Measurements from ENCODE around the gene FDXACB1.

The FDXACB1 gene, protein sequence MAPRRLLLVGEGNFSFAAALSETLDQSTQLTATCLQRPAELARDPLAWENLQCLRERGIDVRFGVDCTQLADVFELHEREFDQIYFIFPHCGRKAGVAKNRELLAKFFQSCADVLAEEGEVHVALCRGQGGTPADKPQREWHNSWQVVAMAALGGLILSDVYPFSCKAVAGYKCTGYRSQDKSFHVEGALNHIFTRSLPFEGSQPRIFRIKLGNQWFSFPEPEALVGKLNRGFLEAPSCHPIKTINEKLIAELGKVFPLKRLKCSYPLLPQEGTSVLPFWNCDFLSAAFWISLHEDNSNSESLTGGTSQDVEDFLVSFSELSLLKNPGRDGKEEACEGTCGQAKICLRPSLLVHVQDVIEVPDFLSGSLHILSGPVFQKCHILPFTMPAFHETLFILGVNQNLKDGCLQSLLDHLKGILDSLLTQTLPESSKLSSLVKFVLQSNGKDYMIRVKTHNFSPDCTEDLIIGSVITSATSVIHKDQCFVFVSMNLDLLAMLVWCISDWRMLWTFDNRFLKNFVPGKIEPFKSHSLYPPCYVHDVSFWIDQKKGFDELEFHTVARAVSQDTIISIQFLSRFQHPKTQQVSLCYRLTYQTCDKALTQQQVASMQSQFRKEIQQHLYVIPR

DNA sequence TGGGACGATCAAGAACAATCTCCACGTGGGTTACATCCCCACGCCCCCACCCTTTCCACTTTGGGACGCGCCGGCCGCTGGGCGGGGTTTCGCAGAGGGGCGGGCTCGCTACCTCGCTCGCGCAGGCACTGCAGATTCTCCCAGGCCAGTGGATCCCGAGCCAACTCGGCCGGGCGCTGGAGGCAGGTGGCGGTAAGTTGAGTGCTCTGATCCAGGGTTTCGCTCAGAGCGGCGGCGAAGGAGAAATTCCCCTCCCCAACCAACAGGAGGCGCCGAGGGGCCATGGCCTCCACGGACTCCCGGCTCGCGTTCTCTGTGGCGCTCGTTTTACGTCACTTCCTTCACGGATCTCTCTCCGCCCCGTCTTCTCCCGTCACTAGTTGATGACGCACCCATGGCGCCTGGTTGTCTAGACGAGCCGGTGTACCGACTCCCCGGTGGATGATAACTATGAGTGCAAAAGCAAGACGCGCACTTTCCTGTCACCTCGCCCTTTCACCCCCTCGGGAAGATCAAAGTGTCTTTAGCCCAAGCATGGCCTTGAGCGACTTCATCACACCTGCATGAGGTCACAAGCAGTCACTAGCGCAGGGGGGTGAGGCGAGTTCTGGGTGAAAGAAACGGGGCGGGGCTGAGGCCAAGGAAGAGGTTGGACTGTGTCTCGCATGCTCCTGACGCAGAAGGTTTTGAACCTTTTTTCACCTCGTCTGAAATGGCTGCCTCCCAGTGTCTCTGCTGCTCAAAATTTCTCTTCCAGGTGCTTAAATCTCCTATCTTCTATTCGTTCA is at the start of gene FDXACB1, which contains the start of gene CFAP68:
Gene FDXACB1, minus strand, starts transcription at position 317 of the 788 bp plus-strand sequence. Its CDS starts 33 bp downstream, at position 284.
Gene CFAP68, plus strand, starts transcription at position 693 of the 788 bp plus-strand sequence. Its CDS starts 20 bp downstream, at position 713.
- peak; percentile 89 to 90 for DNase-seq (ENCODE audit: low read depth in 2 of 2)

DNA sequence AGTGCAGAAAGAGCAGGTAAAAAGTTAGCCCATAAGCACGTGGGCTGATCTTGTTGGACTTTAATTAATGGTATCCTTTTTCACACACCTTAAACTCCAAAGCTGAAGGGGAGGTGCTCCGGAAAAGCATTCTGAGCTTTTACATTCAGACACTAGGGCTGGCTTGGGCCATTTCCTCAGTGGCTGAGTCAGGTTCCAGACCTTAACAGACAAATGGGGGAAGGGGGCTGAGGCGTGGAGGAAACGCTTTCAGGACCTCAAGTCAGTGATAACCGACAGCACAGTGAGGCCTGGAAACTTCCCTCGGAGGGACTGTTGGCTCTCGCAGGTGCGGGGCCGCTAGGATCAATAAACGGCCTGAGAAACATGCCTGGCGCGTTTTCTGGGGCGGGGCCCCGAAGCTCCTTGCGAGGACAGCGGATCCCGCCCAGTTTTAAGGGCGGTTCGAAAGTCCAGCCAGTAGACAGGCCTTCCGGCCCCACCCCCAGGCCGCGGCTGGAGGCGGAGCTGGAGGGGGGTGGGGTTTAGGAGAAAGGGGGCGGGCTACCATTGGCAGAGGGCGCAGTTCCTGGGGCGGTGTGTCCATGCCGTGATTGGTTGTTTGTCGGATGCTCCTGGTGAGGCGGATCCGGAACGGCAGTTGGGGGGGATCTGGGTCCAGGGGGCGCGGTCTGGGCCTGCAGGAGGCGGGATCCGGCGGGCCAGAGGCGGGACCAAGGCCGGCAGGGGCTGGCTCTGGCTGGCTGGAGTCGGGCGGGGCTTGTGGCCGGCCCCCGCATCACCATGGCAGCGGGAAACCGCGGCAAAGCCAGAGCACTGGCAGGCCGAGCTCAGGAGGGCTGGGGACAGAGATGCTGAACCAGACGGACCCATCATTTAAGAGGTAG is 47.8 kb upstream of the FDXACB1 start:
- DNase-seq (ENCODE audit: low read depth in 2 of 2): peak; percentile 86 to 93

DNA sequence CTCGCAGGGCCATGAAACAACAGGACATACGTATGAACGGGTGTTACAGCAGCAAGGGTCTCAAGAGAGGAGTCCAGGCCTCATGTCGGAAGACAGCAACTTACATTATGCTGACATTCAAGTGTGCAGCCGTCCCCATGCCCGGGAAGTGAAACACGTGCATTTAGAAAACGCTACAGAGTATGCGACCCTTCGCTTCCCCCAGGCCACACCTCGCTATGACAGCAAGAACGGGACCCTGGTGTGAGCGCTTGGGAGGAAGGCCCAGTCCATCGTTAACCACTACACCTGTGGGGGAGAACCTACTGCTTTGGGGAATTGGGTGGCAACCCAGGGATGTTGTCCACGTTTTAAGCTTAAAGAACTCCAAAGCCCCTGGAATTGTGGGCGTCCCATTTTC is 47.0 kb upstream of the FDXACB1 start:
- DNase-seq (ENCODE audit: low read depth in 2 of 2): no peak

DNA sequence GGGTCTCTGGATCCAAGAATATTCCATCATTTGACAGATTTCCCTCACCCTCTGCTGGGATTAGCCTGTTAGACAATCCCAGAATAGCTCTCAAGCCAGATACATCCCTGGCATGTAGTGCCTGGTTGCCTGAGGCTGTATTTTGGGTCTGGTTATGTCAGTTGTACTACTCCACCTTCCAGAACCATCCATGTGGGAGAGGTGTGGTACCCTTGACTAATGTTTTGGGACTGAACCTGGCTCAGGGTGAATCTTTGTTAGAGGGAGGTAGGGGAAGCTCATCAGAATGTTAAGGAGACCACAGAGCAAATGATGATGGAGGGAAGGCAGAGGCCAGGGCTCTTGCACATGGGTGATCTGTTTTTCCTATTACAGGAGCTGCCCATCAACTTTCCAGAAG is 45.0 kb upstream of the FDXACB1 start:
- no peak for DNase-seq (ENCODE audit: low read depth in 2 of 2)

DNA sequence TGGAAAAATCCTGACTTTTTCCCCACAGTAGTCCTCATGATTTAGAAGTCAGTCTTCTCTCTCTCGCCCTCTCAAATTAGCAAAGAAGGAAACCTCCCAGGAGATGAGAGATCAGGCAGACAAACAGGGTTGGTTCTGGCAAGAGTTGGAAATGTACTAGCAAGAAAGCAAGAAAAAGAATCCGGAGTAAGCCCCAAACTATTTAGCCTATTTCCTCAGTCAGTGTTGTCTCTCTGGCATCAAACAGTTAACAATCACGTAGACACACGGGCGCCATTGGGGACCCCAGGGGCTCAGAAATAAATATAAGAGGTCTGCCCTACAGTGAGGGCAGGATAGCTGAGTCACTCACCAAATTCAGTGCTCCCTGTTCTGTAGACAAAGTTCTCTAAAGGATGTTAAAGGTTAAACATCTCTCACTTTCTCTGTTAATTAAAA is 44.4 kb upstream of the FDXACB1 start:
- DNase-seq (ENCODE audit: low read depth in 2 of 2): no peak

DNA sequence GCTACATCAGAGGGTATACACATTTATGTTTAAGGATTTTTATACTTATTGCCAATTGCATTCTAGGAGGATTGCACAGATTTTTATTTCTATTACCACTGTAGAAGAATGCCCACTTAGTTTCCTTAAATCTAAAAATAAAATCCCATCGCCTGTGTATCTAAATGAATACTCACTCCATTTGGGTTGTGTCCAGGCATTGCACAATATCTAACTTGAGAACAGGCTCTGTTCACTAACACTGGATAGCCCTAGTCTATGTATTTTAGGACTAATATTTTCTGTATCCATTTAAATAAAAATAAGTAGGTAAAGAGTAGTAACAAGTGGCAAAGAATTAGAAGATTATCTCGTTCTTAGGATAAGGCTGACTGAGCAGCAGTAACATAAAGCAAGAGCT is 43.8 kb upstream of the FDXACB1 start:
- DNase-seq (ENCODE audit: low read depth in 2 of 2): no peak

DNA sequence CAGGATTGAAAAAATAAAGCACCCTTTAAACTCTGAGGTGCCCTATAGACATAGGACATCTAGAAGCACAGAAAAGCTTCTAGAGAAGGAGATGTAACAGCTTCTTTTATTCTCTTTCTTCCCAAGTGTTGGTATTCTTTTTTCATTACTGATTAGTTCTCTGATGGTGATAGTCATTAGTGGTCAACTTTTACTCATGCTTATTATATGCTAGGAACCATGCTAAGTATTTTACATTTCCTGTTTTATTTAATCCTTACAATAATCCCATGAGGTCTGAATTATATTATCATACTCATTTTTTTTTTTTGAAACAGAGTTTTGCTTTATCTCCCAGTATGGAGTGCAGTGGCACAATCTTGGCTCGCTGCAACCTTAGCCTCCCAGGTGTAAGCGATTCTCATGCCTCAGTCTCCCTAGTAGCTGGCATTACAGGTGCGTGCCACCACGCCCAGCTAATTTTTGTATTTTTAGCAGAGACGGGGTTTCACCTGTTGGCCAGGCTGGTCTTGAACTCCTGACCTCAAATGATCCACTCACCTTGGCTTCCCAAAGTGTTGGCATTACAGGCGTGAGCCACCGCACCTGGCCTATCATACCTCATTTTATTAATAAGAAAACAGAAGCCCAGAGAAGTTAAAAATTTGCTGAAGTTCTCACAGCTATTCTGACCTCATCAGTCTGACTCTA is 42.7 kb upstream of the FDXACB1 start:
- no peak for DNase-seq (ENCODE audit: low read depth in 2 of 2)

DNA sequence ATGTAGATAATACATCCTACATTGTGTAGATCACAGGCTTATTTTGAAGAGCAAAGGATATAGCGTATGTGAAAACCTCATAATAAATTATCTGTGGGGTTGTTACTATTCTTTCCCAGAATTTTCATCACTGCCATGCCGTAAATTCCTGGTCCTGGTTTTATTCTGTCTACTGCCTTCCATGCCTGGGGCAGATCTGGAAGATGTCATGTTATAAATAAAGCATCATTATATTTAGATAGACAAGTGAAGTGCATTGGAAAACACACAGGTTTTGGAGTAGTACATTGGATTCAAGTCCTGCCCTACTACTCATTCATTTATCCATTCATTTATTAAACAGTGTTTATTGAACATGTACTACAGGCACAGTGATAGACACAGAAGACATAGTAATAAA is 41.9 kb upstream of the FDXACB1 start:
- DNase-seq (ENCODE audit: low read depth in 2 of 2): no peak

DNA sequence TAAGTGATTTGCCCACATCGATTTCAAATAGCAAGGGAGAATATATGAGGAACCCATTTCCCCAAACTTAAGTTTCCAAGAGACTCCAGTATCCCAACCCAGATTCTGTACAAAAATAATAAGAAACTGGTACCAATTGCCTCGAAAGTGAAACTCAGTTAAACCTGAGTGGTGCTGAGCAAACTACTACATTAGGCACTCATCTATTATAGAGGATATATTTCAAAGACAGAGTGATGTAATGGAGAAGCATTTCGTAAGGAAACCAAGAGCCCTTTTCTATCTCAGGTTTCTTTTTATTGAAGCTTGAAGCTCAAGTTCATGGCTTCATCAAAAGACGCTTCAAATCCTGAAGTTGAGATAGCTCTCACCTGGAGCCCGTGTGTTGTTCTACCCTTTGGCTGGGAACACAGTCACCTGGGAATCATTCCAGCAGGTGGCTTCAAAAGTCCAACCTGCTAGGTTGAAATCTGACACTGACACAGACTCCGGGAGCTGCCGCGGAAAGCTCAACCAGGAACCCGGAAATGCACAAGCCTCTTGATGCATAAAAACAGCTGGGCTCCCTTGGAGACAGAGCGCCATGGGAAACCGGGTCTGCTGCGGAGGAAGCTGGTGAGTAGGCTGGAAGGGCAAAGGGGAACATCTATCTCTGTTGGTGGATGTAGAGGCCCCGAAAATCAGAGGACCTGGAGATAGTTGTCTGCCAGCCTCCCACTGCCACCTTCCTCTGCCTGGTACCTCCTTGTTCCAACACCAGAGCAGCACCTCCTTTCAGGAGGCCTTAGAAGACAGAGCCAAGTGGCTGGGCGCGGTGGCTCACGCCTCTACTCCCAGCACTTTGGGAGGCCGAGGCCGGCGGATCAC is 39.7 kb upstream of the FDXACB1 start, which contains the start of gene C11orf52:
Gene C11orf52, plus strand, starts transcription at position 524 of the 867 bp plus-strand sequence. Its CDS starts 60 bp downstream, at position 584.
- no peak for DNase-seq (ENCODE audit: low read depth in 2 of 2)

DNA sequence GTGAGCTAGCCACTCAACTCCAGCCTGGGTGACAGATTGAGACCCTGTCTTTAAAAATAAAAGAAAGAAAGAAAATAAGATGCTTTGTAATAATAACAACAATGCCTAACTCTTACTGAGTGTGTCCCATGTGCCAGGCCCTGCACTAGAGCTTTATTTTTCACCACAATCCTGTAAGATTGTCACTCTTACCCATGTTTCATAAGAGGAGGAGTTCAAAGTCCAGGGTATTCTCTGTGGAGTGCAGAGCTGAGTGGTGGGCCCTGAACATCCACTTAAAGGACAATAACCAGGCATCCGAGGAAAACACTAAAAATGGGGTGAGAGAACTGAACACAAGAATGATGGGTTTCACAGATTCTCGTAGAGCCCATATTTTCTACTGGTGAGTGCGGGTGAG is 38.8 kb upstream of the FDXACB1 start:
- no peak for DNase-seq (ENCODE audit: low read depth in 2 of 2)

DNA sequence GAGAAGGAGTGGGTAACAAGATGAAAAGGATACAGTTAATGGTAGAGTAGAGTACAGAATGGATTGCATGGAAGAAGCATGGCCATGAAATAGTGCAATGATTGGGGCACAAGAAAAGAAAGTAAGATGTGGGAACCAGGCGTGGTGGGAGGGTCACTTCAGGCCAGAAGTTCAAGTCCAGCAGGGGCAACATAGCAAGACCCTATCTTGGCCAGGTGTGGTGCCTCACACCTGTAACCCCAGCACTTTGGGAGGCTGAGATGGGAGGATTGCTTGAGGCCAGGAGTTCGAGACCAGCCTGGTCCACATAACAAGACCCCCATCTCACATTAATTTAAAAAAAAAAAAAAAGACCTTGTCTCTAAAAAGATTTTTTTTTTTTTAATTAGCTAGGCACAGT is 38.3 kb upstream of the FDXACB1 start:
- DNase-seq (ENCODE audit: low read depth in 2 of 2): no peak

DNA sequence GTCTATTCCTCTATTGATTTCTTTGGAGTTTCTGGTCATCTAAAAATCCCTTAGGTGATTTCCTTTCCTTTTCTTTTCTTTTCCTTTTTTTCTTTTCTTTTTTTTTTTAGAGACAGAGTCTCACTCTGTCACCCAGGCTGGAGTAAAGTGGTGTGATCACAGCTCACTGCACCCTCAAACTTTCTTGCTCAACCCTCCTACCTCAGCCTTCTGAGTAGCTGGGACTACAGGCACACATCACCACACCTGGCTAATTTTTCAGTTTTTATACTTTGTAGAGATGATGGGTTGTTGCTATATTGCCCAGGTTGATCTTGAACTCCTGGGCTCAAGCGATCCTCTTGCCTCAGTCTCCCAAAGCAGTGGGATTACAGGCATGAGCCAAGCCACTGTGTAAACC is 37.8 kb upstream of the FDXACB1 start:
- no peak for DNase-seq (ENCODE audit: low read depth in 2 of 2)

DNA sequence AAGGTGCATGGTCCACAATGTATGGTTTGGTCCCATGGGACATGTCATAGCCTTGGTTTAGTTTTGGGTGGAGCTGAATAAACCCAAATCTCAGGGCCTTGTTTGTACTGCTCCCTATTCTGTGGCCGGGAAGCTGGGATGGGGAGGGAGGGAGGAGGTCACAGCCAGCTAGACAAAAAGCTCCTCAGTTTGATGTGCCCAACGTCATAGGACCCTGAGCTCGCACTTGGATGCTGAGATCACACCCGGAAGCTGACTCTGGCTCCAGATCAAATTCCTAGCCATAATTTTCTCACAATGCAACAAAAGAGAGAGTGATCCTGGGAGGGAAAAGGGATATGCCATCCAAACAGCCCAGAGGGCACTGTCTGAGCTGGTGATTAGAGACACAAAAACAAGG is 35.0 kb upstream of the FDXACB1 start:
- DNase-seq (ENCODE audit: low read depth in 2 of 2): no peak

DNA sequence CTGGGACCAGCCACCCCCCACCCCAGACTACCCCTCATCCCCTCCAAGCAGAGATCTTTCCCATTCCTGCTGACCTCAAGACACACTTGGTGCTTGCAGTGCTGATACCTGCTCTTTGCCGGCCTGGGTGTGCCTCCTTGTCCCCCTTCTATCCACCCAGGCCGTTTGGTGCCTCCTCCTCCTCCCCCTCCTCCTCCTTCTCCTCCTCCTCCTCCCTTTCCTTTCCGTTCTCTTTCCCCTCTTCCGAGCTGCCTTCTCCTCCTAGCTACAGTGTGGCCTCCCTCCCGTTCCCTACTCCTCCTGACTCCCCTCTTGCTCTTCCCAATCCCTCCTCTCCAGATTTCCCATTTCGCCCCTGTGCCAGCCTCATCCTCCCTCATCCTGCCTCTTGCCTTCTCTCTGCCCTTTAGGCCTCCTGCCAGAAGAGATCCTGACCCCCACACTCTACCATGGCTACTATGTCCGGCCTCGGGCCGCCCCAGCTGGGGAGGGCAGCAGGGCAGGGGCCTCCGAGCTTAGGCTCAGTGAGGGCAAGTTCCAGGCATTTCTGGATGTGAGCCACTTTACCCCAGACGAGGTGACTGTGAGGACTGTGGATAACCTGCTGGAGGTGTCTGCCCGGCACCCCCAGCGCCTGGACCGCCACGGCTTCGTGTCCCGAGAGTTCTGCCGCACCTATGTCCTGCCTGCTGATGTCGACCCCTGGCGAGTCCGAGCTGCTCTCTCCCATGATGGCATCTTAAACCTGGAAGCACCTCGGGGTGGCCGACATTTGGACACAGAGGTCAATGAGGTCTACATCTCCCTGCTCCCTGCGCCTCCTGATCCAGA is 34.3 kb upstream of the FDXACB1 start:
- no peak for DNase-seq (ENCODE audit: low read depth in 2 of 2)

DNA sequence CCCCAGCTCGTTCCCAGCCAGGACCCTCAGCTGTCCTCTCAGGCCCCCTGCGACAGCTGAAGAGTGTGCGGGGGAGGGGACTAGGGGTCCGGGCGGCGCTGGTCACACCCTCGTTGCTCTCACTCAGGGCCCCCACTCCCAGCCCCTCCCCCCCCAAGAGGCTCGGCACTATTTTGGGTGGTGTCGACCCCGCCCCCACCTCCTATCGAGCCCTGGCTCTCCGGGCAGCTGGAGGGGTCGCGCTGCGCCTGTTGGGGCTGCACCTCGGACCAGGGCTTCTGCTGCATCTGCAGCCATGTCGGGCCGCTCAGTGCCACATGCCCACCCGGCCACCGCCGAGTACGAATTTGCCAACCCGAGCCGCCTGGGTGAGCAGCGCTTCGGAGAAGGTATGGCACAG is 33.6 kb upstream of the FDXACB1 start, which contains the start of gene HSPB2:
Gene HSPB2, plus strand, starts transcription at position 200 of the 400 bp plus-strand sequence. Its CDS starts 96 bp downstream, at position 296.
- DNase-seq (ENCODE audit: low read depth in 2 of 2): no peak

DNA sequence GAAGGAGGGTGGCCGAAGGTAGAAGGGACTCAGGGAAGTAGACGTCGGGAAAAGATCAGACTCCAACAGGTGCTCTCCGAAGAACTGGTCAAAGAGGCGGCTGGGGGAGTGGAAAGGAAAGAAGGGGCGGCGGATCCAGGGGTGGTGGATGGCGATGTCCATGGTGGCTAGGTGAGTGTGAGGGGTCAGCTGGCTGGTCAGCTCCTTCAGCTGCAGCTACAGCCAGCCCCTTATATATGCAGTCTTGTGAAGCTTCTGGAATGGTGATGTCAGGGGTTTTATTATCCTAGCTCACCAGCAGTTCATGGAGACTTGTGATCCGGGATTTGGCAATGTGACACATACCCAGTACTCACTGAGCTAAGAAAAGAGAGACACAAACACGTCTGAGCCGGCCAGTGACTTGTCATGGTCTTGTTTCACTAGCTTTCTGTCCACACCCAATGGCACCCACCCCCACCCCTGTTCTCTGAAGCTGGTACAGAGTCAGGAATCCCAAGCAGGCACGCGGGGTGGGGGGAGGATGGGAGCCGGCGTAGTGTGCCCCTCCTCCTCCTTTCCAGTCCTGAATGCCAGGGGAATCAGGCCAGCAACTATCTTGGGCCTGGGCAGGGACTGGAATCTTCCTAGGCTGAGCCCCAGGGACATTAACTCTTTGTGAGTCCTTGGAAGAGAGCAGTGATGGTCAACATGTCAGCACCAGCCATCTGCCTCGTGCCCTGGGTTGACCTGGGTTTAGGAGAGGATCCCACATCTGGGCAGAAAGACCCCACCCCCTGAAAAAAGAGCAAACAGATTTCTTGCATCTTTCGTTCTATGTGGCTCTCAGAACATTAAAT is 32.8 kb upstream of the FDXACB1 start, which contains the start of gene CRYAB:
Gene CRYAB, minus strand, starts transcription at position 208 of the 839 bp plus-strand sequence. Its CDS starts 46 bp downstream, at position 162.
- no peak for DNase-seq (ENCODE audit: low read depth in 2 of 2)

Measured in stimulated activated CD8-positive, alpha-beta memory T cell treated with anti-CD3 and anti-CD28 coated beads, Interleukin-15, amount 100 ng/mL, for 4 hours (primary cell).